ENCODE results near the gene SNED1.

DNA sequence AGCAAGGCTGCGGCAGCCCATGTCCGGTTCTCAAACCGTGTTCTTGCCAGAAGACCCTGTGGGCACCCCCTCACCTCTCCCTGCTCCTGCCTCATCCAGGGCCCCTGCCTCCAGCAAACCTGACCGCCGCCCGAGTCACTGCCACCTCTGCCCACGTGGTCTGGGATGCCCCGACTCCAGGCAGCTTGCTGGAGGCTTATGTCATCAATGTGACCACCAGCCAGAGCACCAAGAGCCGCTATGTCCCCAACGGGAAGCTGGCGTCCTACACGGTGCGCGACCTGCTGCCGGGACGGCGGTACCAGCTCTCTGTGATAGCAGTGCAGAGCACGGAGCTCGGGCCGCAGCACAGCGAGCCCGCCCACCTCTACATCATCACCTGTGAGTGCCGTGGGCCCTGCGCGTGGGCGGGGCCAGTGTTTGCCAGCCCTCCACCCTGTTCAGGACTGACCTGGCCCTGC lies 71.4 kb downstream of the SNED1 start:
- TF ChIP-seq ETV6 (IDR thresholded peaks at IDR 0.05; ENCODE audit: borderline replicate concordance in 1 of 2, low read depth in 2 of 2, low read length in 1 of 2): no peak
- no peak for TF ChIP-seq ETV6 (CRISPR knock-in tag; IDR thresholded peaks at IDR 0.05; ENCODE audit: borderline replicate concordance)
- TF ChIP-seq, protein P1, sequence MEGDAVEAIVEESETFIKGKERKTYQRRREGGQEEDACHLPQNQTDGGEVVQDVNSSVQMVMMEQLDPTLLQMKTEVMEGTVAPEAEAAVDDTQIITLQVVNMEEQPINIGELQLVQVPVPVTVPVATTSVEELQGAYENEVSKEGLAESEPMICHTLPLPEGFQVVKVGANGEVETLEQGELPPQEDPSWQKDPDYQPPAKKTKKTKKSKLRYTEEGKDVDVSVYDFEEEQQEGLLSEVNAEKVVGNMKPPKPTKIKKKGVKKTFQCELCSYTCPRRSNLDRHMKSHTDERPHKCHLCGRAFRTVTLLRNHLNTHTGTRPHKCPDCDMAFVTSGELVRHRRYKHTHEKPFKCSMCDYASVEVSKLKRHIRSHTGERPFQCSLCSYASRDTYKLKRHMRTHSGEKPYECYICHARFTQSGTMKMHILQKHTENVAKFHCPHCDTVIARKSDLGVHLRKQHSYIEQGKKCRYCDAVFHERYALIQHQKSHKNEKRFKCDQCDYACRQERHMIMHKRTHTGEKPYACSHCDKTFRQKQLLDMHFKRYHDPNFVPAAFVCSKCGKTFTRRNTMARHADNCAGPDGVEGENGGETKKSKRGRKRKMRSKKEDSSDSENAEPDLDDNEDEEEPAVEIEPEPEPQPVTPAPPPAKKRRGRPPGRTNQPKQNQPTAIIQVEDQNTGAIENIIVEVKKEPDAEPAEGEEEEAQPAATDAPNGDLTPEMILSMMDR (IDR thresholded peaks at IDR 0.05 in 2 of 3, conservative IDR thresholded peaks at IDR 0.05 in 1 of 3; ENCODE audit: insufficient read depth in 2 of 3, low read depth in 1 of 3, low read length in 3 of 3): no peak
- TF ChIP-seq, protein P2, sequence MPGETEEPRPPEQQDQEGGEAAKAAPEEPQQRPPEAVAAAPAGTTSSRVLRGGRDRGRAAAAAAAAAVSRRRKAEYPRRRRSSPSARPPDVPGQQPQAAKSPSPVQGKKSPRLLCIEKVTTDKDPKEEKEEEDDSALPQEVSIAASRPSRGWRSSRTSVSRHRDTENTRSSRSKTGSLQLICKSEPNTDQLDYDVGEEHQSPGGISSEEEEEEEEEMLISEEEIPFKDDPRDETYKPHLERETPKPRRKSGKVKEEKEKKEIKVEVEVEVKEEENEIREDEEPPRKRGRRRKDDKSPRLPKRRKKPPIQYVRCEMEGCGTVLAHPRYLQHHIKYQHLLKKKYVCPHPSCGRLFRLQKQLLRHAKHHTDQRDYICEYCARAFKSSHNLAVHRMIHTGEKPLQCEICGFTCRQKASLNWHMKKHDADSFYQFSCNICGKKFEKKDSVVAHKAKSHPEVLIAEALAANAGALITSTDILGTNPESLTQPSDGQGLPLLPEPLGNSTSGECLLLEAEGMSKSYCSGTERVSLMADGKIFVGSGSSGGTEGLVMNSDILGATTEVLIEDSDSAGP (CRISPR knock-in tag; IDR thresholded peaks at IDR 0.05): no peak
- no peak for TF ChIP-seq POLR2AphosphoS2 (IDR thresholded peaks at IDR 0.05; ENCODE audit: low read length)
- TF ChIP-seq CBX5 (IDR thresholded peaks at IDR 0.05; ENCODE audit: borderline replicate concordance, low read depth): no peak
- TF ChIP-seq, protein P3, sequence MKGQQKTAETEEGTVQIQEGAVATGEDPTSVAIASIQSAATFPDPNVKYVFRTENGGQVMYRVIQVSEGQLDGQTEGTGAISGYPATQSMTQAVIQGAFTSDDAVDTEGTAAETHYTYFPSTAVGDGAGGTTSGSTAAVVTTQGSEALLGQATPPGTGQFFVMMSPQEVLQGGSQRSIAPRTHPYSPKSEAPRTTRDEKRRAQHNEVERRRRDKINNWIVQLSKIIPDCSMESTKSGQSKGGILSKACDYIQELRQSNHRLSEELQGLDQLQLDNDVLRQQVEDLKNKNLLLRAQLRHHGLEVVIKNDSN (CRISPR knock-in tag; IDR thresholded peaks at IDR 0.05): no peak
- no peak for TF ChIP-seq ZNF707 (CRISPR knock-in tag; conservative IDR thresholded peaks at IDR 0.05)
- no peak for TF ChIP-seq CBX3 (IDR thresholded peaks at IDR 0.05; ENCODE audit: borderline replicate concordance in 1 of 2, low read length in 2 of 2)
- no peak for TF ChIP-seq TBP (optimal IDR thresholded peaks at IDR 0.05; ENCODE audit: low read depth, low read length)
- no peak for TF ChIP-seq CHD2 (IDR thresholded peaks at IDR 0.05; ENCODE audit: low read depth, low read length)
- TF ChIP-seq, protein P4, sequence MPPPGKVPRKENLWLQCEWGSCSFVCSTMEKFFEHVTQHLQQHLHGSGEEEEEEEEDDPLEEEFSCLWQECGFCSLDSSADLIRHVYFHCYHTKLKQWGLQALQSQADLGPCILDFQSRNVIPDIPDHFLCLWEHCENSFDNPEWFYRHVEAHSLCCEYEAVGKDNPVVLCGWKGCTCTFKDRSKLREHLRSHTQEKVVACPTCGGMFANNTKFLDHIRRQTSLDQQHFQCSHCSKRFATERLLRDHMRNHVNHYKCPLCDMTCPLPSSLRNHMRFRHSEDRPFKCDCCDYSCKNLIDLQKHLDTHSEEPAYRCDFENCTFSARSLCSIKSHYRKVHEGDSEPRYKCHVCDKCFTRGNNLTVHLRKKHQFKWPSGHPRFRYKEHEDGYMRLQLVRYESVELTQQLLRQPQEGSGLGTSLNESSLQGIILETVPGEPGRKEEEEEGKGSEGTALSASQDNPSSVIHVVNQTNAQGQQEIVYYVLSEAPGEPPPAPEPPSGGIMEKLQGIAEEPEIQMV (tag; conservative IDR thresholded peaks at IDR 0.05; ENCODE audit: low read depth): no peak
- TF ChIP-seq, protein P5, sequence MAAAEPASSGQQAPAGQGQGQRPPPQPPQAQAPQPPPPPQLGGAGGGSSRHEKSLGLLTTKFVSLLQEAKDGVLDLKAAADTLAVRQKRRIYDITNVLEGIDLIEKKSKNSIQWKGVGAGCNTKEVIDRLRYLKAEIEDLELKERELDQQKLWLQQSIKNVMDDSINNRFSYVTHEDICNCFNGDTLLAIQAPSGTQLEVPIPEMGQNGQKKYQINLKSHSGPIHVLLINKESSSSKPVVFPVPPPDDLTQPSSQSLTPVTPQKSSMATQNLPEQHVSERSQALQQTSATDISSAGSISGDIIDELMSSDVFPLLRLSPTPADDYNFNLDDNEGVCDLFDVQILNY (CRISPR knock-in tag; IDR thresholded peaks at IDR 0.05): no peak
- TF ChIP-seq RFX7 (CRISPR knock-in tag; IDR thresholded peaks at IDR 0.05): no peak
